Activated CD4-positive, alpha-beta T cell treated with anti-CD3 and anti-CD28 coated beads for 24 hours (primary cell): ENCODE data around the gene XYLB.

Experiments
- DNase-seq, 2 donors: peaks; one replicate each; pipeline ENCODE4 v3.0.0-alpha.2; 2020; ENCODE audit warnings: low read depth in 2 of 2

XYLB gene

GRCh38 chr3:38454884-38455638 lies 108.5 kb downstream of the XYLB start:
- peak in 1 of 2 donors; percentile 9 for DNase-seq

- DNase-seq: no peak
Measured at GRCh38 chr3:38455639-38456430, 109.2 kb downstream of the XYLB start.

- no peak for DNase-seq
Measured at GRCh38 chr3:38457111-38458003, 110.8 kb downstream of the XYLB start.

- DNase-seq: no peak
Measured at GRCh38 chr3:38458796-38459498, 112.4 kb downstream of the XYLB start.

- no peak for DNase-seq
Measured at GRCh38 chr3:38459499-38460048, 113.0 kb downstream of the XYLB start.

- no peak for DNase-seq
Measured at GRCh38 chr3:38460377-38461270, 114.0 kb downstream of the XYLB start.
